ENCODE measurements around the gene RSRC1.

DNA sequence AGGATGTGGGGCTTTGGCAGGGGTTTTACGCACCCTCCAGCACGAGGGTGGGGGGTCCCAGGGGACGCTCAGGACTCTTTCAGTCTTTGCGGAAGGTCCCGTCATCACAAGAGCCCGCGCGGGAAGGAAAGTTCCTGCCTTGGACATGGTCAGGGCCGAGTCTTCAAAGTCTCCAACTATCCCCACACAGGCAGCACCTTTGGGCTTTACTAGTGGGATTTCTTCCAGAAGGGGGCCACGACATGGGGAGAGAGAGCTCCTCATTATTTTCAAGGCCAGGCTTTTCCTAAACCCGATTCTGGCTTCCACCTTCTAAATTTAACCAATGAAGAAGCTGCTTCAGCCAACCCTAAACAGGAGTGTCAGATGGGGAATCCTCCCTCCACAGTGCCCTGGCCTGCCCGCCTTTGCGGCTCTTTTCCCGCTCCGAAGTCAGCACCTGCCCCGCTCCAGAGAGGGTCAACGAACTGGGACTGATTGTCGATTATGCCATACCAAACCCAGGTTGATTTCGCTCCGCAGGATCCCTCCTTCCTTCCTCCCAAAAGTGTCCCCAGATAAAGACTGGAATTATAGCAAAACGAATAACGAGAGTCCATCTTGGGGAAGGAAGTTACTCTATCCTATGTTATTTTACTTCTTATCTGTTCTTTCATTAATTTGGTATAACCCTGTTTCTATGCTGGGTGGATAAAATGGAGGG lies 14.6 kb upstream of the RSRC1 start:
- TF ChIP-seq, protein P1, sequence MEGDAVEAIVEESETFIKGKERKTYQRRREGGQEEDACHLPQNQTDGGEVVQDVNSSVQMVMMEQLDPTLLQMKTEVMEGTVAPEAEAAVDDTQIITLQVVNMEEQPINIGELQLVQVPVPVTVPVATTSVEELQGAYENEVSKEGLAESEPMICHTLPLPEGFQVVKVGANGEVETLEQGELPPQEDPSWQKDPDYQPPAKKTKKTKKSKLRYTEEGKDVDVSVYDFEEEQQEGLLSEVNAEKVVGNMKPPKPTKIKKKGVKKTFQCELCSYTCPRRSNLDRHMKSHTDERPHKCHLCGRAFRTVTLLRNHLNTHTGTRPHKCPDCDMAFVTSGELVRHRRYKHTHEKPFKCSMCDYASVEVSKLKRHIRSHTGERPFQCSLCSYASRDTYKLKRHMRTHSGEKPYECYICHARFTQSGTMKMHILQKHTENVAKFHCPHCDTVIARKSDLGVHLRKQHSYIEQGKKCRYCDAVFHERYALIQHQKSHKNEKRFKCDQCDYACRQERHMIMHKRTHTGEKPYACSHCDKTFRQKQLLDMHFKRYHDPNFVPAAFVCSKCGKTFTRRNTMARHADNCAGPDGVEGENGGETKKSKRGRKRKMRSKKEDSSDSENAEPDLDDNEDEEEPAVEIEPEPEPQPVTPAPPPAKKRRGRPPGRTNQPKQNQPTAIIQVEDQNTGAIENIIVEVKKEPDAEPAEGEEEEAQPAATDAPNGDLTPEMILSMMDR (IDR thresholded peaks at IDR 0.05; ENCODE audit: borderline replicate concordance, extremely low read depth, low read length, poor library complexity, severe bottlenecking), result no peak
- TF ChIP-seq EZH2 (IDR thresholded peaks at IDR 0.05; ENCODE audit: borderline replicate concordance, low read depth, low read length, severe bottlenecking), result no peak
